Mesenteric fat pad (tissue), 1 donor: ENCODE data around the gene ALDH1L2. TPM values are rescaled to one million over a fixed set of nuclear protein-coding genes. Genes with fewer than 3 reads are reported as not detected.

ENCODE experiments used
- DNase-seq: peaks from one replicate; pipeline ENCODE4 v3.0.0-alpha.2; 2020; ENCODE audit warnings: low spot score
- total RNA-seq: library from RNA; stranded (reverse); fragmentation: NEBNext Ultra II Directional; extraction: Animal tissue kit (Norgen Biotek cat#: 25700); gene quantifications from one replicate; pipeline ENCODE4 v1.2.1, GENCODE V29; 2021
- donor health status: DM: yes; HTN: yes; CAD: no.

The ALDH1L2 gene
- total RNA-seq, 1 donor from 2014 or later = 21.1 TPM

- no peak for DNase-seq
Measured at GRCh38 chr12:105033851-105034250, 50.4 kb downstream of the ALDH1L2 start.

GRCh38 chr12:105032703-105033357, 51.4 kb downstream of the ALDH1L2 start:
- DNase-seq = no peak

GRCh38 chr12:105030820-105031807, 53.1 kb downstream of the ALDH1L2 start:
- no peak for DNase-seq

GRCh38 chr12:105026411-105026810, 57.8 kb downstream of the ALDH1L2 start:
- no peak for DNase-seq

- DNase-seq = no peak
Measured at GRCh38 chr12:105025890-105026289, 58.4 kb downstream of the ALDH1L2 start.

GRCh38 chr12:105024928-105025327, 59.3 kb downstream of the ALDH1L2 start:
- no peak for DNase-seq

GRCh38 chr12:105020241-105020962, 63.9 kb downstream of the ALDH1L2 start:
- no peak for DNase-seq

DNA sequence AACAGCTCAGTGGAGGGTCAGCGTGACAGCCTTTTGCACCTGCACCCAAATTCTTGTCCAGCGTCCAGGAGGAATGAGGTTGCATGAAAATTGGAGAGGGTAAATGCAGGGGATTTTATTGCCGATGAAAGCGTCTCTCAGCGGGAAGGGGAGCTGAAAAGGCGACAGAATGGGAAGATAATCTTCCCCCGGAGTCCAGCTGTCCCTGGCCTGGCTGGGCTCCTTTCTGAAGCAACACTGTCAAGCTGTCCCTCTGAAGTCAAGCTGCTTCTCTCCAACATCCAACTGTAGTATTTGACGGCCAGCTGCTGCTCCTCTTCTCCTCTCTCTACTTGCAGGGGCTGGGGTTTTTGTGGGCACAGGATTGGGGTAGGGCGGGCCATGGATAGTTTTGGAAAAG, 65.5 kb downstream of the ALDH1L2 start:
- no peak for DNase-seq

- no peak for DNase-seq
Measured at GRCh38 chr12:105018012-105018411, 66.2 kb downstream of the ALDH1L2 start.

- DNase-seq = no peak
Measured at GRCh38 chr12:105015543-105015942, 68.7 kb downstream of the ALDH1L2 start.

DNA sequence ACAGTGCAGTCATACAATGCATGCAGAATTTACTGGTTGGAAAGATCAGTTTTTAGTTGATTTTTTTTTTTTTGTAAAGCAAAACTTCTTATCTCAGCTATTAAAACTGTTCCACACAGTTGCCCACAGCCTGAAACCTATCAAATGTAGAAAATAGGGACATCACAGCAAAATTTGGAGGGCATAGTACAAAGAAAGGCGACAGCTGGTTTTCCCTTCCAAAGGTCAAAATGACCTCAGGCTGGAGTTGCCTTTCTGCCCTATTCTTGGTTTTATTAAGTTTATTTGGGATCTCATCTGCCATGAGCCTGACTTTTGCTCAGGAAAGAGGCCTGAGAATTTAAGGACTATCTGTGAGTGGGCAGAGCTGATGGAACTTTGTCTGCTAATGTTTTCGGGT, 69.7 kb downstream of the ALDH1L2 start:
- DNase-seq = no peak

- DNase-seq = no peak
Measured at GRCh38 chr12:105013892-105014291, 70.4 kb downstream of the ALDH1L2 start.

DNA sequence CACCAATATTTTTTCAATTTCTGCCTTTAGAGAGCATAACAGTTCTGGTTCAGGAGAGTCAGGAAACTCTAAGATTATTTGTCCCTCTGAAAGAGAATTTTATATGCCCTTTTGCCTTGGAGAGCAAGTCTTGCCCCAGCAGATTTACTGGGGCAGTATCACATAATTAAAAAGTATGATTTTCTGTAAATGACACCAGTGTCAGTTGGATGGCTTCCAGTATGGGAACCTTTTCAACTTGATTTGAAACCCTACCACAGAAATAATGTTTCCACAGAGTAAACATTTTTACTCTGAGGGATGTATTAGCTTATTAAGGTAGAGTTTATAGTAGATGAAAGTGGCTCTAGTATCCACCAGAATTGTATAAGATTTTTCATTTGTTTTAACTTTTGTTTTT, 82.8 kb downstream of the ALDH1L2 start:
- DNase-seq = no peak

DNA sequence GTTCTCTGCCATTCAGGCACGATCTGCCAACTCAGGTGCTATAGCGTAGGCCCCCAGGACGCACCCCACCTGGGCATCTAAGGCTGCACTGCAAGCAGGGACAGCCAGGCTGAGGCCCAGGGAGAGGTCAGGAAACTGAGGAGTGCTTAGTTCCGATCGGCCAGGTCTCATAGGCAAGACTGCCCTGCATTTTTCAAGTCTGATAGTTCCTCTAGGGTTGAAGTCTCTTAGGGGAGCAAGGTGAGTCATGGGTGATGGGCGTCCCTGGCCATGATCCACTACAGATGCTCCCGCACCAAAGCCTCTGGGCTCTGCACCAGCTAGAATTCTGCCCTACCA, 84.9 kb downstream of the ALDH1L2 start:
- no peak for DNase-seq

GRCh38 chr12:104998423-104999346, 85.6 kb downstream of the ALDH1L2 start:
- DNase-seq = no peak

DNA sequence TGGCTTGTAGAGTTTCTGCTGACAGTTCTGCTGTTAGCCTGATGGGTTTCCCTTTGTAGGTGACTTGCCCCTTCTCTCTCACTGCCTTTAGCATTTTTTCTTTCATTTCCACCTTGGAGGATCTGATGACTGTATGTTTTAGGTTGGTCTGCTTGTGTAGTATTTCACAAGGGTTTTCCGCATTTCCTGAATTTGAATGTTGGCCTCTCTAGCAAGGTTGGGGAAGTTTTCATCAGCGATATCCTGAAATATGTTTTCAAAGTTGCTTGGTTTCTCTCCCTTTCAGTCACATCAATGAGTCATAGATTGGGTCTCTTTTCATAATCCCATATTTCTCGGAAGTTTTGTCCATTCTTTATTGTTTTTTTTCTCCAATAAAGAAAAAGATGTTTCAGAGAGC, 86.7 kb downstream of the ALDH1L2 start:
- DNase-seq = no peak

- no peak for DNase-seq
Measured at GRCh38 chr12:104994336-104994735, 89.9 kb downstream of the ALDH1L2 start.

DNA sequence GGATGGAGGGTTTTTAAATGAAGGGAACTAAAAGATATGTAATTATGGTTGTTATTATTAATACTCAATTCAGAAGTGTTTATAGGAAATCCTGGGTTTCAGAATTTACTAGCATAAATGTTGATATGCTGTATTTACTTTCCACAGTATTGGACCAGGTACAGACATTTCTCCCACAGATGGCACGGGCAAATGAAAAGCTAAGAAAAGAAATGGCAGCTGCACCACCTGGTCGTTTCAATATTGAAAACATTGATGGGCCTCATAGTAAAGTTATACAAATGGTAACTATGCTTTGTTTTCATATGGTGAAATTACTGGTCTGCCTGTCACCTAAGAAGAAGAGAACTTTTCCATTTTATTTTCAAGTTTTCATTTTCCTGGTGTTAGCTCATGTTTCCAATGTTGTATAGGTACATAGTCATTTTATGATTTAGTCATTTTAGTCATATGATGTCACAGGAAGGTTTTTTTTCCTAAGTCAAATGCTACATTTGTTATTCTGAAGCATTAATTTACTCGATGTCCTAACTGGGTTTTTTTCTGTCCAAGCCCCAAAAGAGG, 92.6 kb downstream of the ALDH1L2 start:
- DNase-seq = no peak

GRCh38 chr12:104990950-104991349, 93.3 kb downstream of the ALDH1L2 start:
- no peak for DNase-seq
